ENCODE data around the gene SLC30A4. TPM values are rescaled to one million over a fixed set of nuclear protein-coding genes. Genes with fewer than 3 reads are reported as not detected.
A peak's percentile ranks its signal among the peaks of the same experiment; 100 is the strongest.
"Not testable (repeated sequence)": the region's sequence is repeated elsewhere in the genome, so short reads cannot be mapped to it uniquely, and the experiment has no call there.

Gene SLC30A4
- total RNA-seq, 4 donors from 2014 or later = 12.5 to 15.9 (median 13.6) TPM

DNA sequence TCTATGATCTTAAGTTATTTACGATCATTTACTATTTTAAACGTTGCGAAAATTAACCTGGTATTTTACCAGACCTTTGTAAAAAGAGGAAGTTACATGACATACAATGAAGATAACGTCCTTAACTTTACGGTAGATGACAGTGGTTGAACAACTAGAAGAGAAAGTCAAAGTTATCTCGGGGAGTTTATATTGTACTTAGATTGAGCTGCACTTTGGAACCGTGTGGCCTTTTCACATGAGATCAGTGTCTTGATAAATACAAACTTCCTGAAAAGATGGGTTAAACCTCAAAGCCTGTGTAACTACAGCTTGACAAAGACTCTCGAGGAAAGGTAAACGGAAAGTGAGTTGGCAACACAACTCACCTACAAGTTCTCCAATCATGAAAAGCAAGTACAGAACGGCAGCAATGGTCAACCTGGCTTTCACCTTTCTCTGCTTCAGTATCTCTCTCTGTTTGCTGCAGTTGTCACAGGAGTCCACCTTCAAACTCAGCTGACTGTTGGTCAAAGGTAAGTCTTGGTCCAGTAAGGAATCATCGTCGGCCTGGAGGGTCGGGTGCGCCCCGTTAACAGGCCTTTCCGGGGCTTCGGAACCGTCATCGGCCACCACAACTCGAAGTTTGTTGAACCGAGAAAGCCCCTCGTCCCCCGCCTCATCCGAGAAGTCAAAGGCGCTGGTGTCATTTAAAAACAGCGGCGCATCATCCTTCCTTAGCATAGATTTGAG lies 793 bp downstream of the SLC30A4 start:
- Histone ChIP-seq H3K9me3 (no peaks in the 10 kb centered on the region), H3K27me3 (no peaks in the 10 kb centered on the region), H3K36me3 (no peaks in the 10 kb centered on the region), H3K4me1 (peaks cover 16 to 22% of the 10 kb centered on the region in 2 donors), H3K27ac (peak overlapping the region; percentile 86 to 91 (median 86)), H3K4me3 (replicated peaks in 1 of 3) (peak overlapping the region; percentile 56 to 88 (median 68))
- intact Hi-C loops (cut with DNase I) = loop anchor here (5.0 kb wide), 1 partner anchor 91 kb away; no protein-coding TSS in a partner anchor
- no peak for TF ChIP-seq POLR2A (IDR thresholded peaks at IDR 0.05)
- TF ChIP-seq, protein P1, sequence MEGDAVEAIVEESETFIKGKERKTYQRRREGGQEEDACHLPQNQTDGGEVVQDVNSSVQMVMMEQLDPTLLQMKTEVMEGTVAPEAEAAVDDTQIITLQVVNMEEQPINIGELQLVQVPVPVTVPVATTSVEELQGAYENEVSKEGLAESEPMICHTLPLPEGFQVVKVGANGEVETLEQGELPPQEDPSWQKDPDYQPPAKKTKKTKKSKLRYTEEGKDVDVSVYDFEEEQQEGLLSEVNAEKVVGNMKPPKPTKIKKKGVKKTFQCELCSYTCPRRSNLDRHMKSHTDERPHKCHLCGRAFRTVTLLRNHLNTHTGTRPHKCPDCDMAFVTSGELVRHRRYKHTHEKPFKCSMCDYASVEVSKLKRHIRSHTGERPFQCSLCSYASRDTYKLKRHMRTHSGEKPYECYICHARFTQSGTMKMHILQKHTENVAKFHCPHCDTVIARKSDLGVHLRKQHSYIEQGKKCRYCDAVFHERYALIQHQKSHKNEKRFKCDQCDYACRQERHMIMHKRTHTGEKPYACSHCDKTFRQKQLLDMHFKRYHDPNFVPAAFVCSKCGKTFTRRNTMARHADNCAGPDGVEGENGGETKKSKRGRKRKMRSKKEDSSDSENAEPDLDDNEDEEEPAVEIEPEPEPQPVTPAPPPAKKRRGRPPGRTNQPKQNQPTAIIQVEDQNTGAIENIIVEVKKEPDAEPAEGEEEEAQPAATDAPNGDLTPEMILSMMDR (IDR thresholded peaks at IDR 0.05) = no peak
- no peak for DNase-seq
- WGBS, 2 donors = 5 to 8% methylated on average over 20 to 26 of the region's 27 CpGs

DNA sequence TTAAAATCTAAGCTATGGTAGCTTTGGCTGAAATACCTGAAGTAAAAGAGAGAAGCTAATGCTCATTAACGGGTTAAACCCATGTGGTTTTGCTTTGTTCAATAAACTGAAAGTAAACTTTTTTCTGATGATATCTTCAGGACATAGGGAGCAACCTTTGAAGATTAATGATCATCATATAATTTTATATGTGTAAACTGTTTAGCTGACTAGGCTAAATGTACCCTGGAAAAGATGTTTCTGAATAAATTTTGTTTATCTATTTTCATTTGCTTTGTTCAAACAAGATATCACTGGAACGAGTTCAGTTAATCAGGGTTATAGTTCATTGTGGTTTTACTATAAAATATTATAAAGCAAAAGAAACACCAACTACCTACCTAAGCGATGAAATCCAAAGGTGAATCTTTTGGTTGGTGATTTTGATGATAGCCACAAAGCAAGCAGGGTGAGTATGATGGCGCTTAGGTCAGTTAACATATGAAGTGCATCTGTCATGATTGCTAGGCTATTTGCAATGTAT lies 11.7 kb downstream of the SLC30A4 start:
- Histone ChIP-seq H3K27me3 (no peaks in the 10 kb centered on the region), H3K4me1 (no peaks in the 10 kb centered on the region), H3K4me3 (replicated peaks in 1 of 3) (no peak overlapping the region), H3K36me3 (peaks cover 13 to 19% of the 10 kb centered on the region in 2 donors), H3K27ac (no peak overlapping the region), H3K9me3 (no peaks in the 10 kb centered on the region)
- no peak for DNase-seq
- WGBS, 2 donors = 87 to 93% methylated on average over 4 of the region's 4 CpGs
- intact Hi-C loops (cut with DNase I) = no loop called here
- TF ChIP-seq, protein P1 (IDR thresholded peaks at IDR 0.05) = no peak
- no peak for TF ChIP-seq POLR2A (IDR thresholded peaks at IDR 0.05)

DNA sequence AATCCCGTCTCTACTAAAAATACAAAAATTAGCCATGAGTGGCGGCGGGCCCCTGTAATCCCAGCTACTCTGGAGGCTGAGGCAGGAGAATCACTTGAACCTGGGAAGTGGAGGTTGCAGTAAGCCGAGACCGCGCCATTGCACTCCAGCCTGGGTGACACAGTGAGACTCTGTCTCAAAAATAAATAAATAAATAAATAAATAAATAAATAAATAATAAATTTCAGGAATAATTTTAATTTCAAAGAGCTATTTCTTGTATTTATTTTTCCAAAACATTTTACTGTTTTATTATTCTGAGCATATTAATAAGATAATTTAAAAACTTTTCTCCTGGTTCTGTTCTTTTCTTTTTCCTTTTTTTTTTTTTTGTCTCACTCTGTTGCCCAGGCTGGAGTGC lies 15.4 kb downstream of the SLC30A4 start:
- H3K9me3 ChIP-seq; H3K4me1 ChIP-seq; H3K27me3 ChIP-seq; DNase-seq; H3K4me3 ChIP-seq (replicated peaks in 1 of 3); H3K27ac ChIP-seq; intact Hi-C loops (cut with DNase I): not testable (repeated sequence)
- peaks cover 13 to 19% of the 10 kb centered on the region in 2 donors for H3K36me3 ChIP-seq
- WGBS, 2 donors = 98 to 99% methylated on average over 6 of the region's 6 CpGs

DNA sequence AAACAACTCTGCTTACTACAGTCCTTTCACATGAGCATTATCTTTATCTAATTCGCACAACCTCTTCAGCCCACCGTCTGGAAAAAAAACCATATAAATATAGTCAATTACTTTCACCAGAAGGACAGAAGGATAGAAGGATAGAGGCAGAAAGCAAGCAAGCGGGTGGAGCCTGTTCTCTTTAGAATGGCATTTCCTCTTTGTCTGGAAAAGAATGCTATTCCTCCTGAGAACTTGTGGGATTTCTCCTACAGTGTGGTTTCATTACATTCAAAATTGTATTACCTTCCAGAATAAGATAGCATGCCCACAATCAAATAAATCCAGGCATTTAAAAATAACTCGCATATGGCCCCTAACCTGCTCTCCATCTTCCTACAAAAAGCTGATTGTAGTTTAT lies 23.1 kb downstream of the SLC30A4 start:
- intact Hi-C loops (cut with DNase I) = no loop called here
- Histone ChIP-seq H3K9me3 (no peaks in the 10 kb centered on the region), H3K27ac (no peak overlapping the region), H3K4me3 (replicated peaks in 1 of 3) (no peak overlapping the region), H3K36me3 (no peaks in the 10 kb centered on the region), H3K4me1 (no peaks in the 10 kb centered on the region), H3K27me3 (no peaks in the 10 kb centered on the region)
- 89 to 90% methylated on average over 4 of the region's 4 CpGs for WGBS, 2 donors
- DNase-seq = no peak
- no peak for TF ChIP-seq POLR2A (IDR thresholded peaks at IDR 0.05)
- TF ChIP-seq, protein P1 (IDR thresholded peaks at IDR 0.05) = no peak

DNA sequence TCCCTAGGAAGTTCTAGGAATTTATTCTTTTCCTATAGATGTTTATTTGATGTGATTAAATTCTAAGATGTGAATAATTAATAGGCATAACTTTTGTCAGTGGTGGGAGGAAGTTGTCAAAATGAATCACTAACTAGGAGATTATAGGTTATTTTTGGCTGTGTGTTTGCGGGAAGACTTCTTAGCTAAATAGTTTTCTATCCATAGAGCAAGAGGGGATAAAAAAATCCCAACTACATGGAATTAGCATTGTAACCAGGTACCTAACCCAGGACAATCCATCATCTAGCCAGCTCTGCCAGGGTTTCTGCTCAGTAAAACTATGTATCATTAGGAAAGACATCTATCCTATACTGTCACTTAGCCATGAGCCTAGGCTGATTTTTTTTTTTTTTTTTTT lies 23.9 kb downstream of the SLC30A4 start:
- H3K4me3 ChIP-seq (replicated peaks in 1 of 3) = no peak overlapping the region
- no peaks in the 10 kb centered on the region for H3K9me3 ChIP-seq
- no peaks in the 10 kb centered on the region for H3K27me3 ChIP-seq
- no peaks in the 10 kb centered on the region for H3K4me1 ChIP-seq
- no peak for DNase-seq
- TF ChIP-seq POLR2A (IDR thresholded peaks at IDR 0.05) = no peak
- TF ChIP-seq, protein P1 (IDR thresholded peaks at IDR 0.05) = no peak
- 90 to 92% methylated on average over 1 of the region's 1 CpG for WGBS, 2 donors
- no peaks in the 10 kb centered on the region for H3K36me3 ChIP-seq
- no peak overlapping the region for H3K27ac ChIP-seq
- intact Hi-C loops (cut with DNase I) = no loop called here

All from thyroid gland (tissue), 4 donors.